BJ (cell line): ENCODE data around the gene NHLH2. TPM values are rescaled to one million over a fixed set of nuclear protein-coding genes. Genes with fewer than 3 reads are reported as not detected.

Experiments
- CTCF ChIA-PET: fragments of 350-600 bp; formaldehyde crosslinking; extraction: SDS; loops from one replicate; lab custom pipeline; 2021; ENCODE audit warnings: antibody characterized with exemption, inconsistent platforms; lab: Yijun Ruan, JAX
- POLR2A ChIA-PET: fragments of 300-600 bp; sonication (Branson Sonifier 250); formaldehyde crosslinking; extraction: SDS; loops from one replicate; lab custom pipeline; 2021; ENCODE audit warnings: antibody characterized with exemption; lab: Charles Lee
- DNase-seq: peaks from one replicate; pipeline ENCODE4 v3.0.0-alpha.2; 2011; ENCODE audit warnings: low read depth
- H3K27me3 ChIP-seq: 2 replicates; pipeline ENCODE4 v1.6.0; 2011; ENCODE audit warnings: low read length; ENCODE audit not compliant: control insufficient read depth, insufficient read depth
- H3K36me3 ChIP-seq: 2 replicates; pipeline ENCODE4 v1.5.1; 2011; ENCODE audit warnings: low read length; ENCODE audit not compliant: control insufficient read depth, insufficient read depth
- H3K4me3 ChIP-seq: 2 replicates; pipeline ENCODE4 v1.5.1; 2011; ENCODE audit warnings: low read depth, mild to moderate bottlenecking, control low read depth, low read length
- CTCF ChIP-seq: IDR thresholded peaks from 2 replicates; pipeline ENCODE4 v1.5.1; 2011; ENCODE audit warnings: low read depth, mild to moderate bottlenecking, control low read depth, inconsistent platforms, low read length, moderate library complexity; ENCODE audit not compliant: insufficient read depth
- polyA plus RNA-seq: library from polyadenylated mRNA; depleted of rRNA; stranded (reverse); fragments of >200 nt; gene quantifications from 2 replicates; pipeline ENCODE4 v1.2.3, GENCODE V29; 2011

The NHLH2 gene
- polyA plus RNA-seq, 1 experiment = not detected

GRCh38 chr1:115796036-115796435, 44.9 kb downstream of the NHLH2 start:
- no peak for TF ChIP-seq CTCF
- no peak for DNase-seq
- H3K36me3 ChIP-seq = no peaks in the 10 kb centered on the region
- ChIA-PET CTCF (interaction anchor here (0.7 kb wide), 1 partner anchor 11 kb away, joined by 3 read pairs; no protein-coding TSS in a partner anchor), POLR2A (no interaction called here)
- no peak overlapping the region for H3K4me3 ChIP-seq
- peaks cover 3% of the 10 kb centered on the region for H3K27me3 ChIP-seq

GRCh38 chr1:115794976-115795639, 45.8 kb downstream of the NHLH2 start:
- CTCF ChIA-PET = interaction anchor here (0.7 kb wide), 1 partner anchor 12 kb away, joined by 3 read pairs; no protein-coding TSS in a partner anchor
- Histone ChIP-seq H3K36me3 (no peaks in the 10 kb centered on the region), H3K4me3 (no peak overlapping the region), H3K27me3 (peaks cover 3% of the 10 kb centered on the region)
- TF ChIP-seq CTCF = no peak
- POLR2A ChIA-PET = no interaction called here
- no peak for DNase-seq

- ChIA-PET POLR2A (no interaction called here), CTCF (interaction anchor here (0.6 to 3.2 kb wide), 3 partner anchors 10 to 46 kb away, joined by 3 to 9 read pairs (median 5); no protein-coding TSS in a partner anchor)
- no peak for TF ChIP-seq CTCF
Observed at GRCh38 chr1:115793162-115793561, 47.8 kb downstream of the NHLH2 start.

GRCh38 chr1:115791816-115792215, 49.1 kb downstream of the NHLH2 start:
- CTCF ChIA-PET = interaction anchor here (1.2 to 3.2 kb wide), 2 partner anchors 9 to 85 kb away, joined by 3 to 9 read pairs; no protein-coding TSS in a partner anchor
- no peak for TF ChIP-seq CTCF
- POLR2A ChIA-PET = no interaction called here

More at GRCh38 chr1:115793162-115793561, 47.8 kb downstream of the NHLH2 start:
- no peak for DNase-seq
- H3K27me3 ChIP-seq = peaks cover 3% of the 10 kb centered on the region
- no peak overlapping the region for H3K4me3 ChIP-seq
- H3K36me3 ChIP-seq = no peaks in the 10 kb centered on the region

GRCh38 chr1:115790846-115791245, 50.1 kb downstream of the NHLH2 start:
- DNase-seq = no peak
- CTCF ChIA-PET = interaction anchor here (3.2 kb wide), 1 partner anchor 8 kb away, joined by 9 read pairs; no protein-coding TSS in a partner anchor
- no peak for TF ChIP-seq CTCF

More at GRCh38 chr1:115791816-115792215, 49.1 kb downstream of the NHLH2 start:
- DNase-seq = no peak
- peaks cover 3% of the 10 kb centered on the region for H3K27me3 ChIP-seq
- no peak overlapping the region for H3K4me3 ChIP-seq
- H3K36me3 ChIP-seq = no peaks in the 10 kb centered on the region

More at GRCh38 chr1:115790846-115791245, 50.1 kb downstream of the NHLH2 start:
- POLR2A ChIA-PET = no interaction called here
- peaks cover 3% of the 10 kb centered on the region for H3K27me3 ChIP-seq
- no peak overlapping the region for H3K4me3 ChIP-seq
- H3K36me3 ChIP-seq = no peaks in the 10 kb centered on the region
